Fibroblast of pulmonary artery (primary cell): ENCODE results near the gene PROSER3.
A peak's percentile ranks its signal among the peaks of the same experiment; 100 is the strongest.

Experiments used
- DNase-seq: peaks from one replicate; pipeline ENCODE4 v3.0.0-alpha.2; 2010; ENCODE audit warnings: low read depth
- H3K4me3 ChIP-seq: replicated peaks from 2 replicates; pipeline ENCODE4 v1.5.1; 2011; ENCODE audit warnings: low read depth, mild to moderate bottlenecking, control low read depth, low read length, moderate library complexity
- CTCF ChIP-seq: IDR thresholded peaks from 2 replicates; pipeline ENCODE4 v1.5.1; 2011; ENCODE audit warnings: mild to moderate bottlenecking, control low read depth, low read length, inconsistent platforms; ENCODE audit errors: missing control alignments

PROSER3 gene

GRCh38 chr19:35734889-35735288 lies 23.1 kb upstream of the PROSER3 start:
- no peak overlapping the region for H3K4me3 ChIP-seq
- TF ChIP-seq CTCF = no peak
- no peak for DNase-seq

- no peak for TF ChIP-seq CTCF
- no peak for DNase-seq
- no peak overlapping the region for H3K4me3 ChIP-seq
Measured at GRCh38 chr19:35736913-35737886, 20.8 kb upstream of the PROSER3 start.

GRCh38 chr19:35738021-35738886 lies 19.7 kb upstream of the PROSER3 start:
- no peak overlapping the region for H3K4me3 ChIP-seq
- no peak for TF ChIP-seq CTCF
- no peak for DNase-seq

GRCh38 chr19:35738887-35739229 lies 19.1 kb upstream of the PROSER3 start:
- TF ChIP-seq CTCF = no peak
- no peak for DNase-seq
- H3K4me3 ChIP-seq = no peak overlapping the region

GRCh38 chr19:35739275-35740107 lies 18.5 kb upstream of the PROSER3 start:
- peak overlapping the region; percentile 63 for H3K4me3 ChIP-seq
- no peak for DNase-seq
- no peak for TF ChIP-seq CTCF

GRCh38 chr19:35740108-35740422 lies 17.9 kb upstream of the PROSER3 start:
- DNase-seq = no peak
- H3K4me3 ChIP-seq = peak overlapping the region; percentile 63
- no peak for TF ChIP-seq CTCF
